ENCODE results near the gene PODXL2.
"Not testable (repeated sequence)": the region's sequence is repeated elsewhere in the genome, so short reads cannot be mapped to it uniquely, and the experiment has no call there.

The PODXL2 gene

DNA sequence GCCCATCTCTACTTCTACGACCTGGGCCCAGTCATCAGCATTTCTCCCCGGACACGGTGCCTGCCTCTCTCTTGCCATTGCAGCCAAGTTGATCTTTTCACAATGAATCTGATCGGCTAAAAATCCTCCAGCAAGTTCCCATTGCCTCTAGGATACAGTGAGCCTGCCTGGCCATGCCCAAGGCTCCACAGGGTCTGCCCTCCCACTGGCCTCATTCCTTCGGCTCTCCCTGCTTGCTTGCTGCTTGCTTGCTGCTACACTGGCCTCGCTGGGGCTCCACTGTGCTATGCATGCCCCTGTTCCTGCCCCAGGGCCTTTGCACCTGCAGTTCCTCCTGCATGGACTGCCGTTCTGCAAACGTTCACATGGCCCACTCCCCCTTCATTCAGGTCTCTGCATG lies 45.8 kb downstream of the PODXL2 start:
- no peak for DNase-seq (ENCODE audit: low read depth, low spot score)

DNA sequence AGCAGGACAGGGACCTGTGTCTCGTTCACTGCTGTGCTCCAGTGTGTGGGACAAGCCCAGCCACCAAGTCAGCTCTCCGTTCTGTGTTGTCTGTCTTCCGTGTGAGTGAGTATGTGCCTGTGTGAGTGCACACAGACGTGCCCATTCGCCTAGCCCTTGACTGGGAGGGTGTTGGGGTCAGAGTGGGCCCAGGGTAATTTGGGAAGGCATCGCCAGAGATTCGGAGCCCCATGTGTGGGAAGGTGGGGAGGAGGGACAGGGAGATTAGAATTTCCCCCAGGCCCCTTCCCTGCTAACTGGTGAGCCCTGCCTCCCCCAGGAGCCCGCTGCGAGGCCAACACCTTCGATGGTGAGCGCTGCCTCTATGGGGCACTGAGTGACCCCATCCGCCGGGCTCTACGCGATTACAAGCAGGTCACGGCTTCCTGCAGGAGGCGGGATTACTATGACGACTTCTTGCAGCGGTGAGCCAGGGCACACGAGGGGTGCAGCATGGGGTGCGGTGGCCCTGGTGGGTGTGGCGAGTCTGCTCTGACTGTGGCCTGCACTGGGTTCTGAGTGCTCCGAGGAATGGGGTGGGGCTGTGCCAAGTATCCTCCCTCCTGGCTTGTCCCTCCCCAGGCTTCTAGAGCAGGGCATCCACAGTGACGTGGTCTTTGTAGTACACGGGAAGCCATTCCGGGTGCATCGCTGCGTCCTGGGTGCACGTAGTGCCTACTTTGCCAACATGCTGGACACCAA lies 46.8 kb downstream of the PODXL2 start:
- DNase-seq (ENCODE audit: low read depth, low spot score): no peak

DNA sequence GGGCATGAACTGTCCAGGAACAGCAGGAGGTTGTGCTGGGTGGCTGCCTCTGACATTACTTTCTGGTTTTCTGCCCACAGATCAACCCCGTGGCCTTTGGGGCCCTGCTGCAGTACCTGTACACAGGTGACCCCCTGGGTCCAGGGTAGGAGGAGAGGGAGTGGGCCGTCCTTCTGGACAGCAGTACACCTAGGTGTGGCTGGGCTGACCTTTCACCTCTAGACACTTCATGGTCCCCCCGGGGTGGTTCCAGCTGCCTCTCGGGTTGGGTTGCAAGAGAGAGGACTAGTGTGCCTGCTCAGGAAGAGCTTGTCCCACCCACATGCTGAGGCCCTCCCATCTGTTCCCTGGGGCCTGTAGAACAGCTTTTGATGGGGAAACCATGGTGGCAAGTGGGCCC lies 47.5 kb downstream of the PODXL2 start:
- DNase-seq (ENCODE audit: low read depth, low spot score): no peak

DNA sequence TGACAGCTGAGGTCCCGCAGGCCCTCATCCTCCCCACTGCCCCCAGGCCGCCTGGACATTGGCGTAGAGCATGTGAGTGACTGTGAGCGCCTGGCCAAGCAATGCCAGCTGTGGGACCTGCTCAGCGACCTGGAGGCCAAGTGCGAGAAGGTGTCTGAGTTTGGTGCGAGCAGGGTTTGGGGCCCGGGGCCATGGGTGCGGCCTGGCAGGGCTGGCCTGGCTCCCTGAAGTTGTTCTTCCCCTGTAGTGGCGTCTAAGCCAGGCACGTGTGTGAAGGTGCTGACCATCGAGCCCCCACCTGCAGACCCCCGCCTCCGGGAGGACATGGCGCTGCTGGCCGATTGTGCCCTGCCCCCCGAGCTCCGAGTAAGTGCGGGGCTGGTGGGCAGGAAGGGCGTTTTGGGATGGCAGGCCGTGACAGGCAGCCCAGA lies 48.0 kb downstream of the PODXL2 start:
- DNase-seq (ENCODE audit: low read depth, low spot score): no peak

DNA sequence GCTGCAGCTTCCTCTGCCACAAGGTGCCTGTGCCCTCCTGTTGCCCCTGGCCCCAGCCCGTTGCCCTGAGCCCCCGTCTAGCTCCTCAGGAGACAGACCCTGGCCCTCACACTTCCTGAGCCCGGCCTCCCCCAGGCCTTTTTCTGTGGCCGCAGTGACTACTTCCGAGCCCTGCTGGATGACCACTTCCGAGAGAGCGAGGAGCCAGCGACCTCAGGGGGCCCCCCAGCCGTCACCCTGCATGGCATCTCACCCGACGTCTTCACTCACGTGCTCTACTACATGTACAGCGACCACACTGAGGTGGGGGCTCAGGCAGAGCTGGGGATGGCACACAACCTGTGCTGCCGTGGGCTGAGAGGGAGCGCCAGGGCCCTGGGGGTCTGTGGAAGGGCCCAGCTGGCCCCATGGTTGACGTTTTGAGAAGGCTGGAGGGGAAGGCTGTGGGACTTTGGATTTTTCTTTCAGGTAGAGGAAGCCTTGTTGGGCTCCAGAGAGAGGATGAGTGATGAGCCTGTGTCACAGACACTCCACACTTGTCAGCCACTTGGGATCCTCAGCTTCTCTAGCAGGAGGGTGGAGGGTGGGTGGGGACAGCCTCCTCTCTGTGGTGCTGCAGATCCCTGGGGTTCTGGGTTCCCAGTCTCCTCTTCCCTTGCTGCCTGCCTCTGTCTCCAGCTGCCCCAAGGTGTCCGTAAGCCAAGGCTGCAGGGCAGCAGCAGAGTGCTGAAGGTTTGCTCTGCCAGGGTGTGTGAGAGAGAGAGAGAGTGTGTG lies 48.7 kb downstream of the PODXL2 start:
- DNase-seq (ENCODE audit: low read depth, low spot score): no peak

DNA sequence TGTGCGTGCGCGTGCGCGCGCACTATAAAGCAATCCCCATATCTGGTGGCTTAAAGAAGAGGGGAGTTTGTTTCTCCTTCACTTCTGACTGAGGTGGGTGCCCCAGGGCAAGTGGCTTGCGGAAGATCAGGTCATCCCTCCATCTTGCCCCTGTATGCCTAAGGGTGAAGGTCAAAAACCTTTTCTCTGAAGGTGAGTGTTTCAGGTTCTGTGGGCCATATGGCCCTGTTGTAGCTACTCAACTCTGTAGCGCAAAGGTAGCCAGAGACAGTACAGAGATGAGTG lies 49.3 kb downstream of the PODXL2 start:
- no peak for DNase-seq (ENCODE audit: low read depth, low spot score)

DNA sequence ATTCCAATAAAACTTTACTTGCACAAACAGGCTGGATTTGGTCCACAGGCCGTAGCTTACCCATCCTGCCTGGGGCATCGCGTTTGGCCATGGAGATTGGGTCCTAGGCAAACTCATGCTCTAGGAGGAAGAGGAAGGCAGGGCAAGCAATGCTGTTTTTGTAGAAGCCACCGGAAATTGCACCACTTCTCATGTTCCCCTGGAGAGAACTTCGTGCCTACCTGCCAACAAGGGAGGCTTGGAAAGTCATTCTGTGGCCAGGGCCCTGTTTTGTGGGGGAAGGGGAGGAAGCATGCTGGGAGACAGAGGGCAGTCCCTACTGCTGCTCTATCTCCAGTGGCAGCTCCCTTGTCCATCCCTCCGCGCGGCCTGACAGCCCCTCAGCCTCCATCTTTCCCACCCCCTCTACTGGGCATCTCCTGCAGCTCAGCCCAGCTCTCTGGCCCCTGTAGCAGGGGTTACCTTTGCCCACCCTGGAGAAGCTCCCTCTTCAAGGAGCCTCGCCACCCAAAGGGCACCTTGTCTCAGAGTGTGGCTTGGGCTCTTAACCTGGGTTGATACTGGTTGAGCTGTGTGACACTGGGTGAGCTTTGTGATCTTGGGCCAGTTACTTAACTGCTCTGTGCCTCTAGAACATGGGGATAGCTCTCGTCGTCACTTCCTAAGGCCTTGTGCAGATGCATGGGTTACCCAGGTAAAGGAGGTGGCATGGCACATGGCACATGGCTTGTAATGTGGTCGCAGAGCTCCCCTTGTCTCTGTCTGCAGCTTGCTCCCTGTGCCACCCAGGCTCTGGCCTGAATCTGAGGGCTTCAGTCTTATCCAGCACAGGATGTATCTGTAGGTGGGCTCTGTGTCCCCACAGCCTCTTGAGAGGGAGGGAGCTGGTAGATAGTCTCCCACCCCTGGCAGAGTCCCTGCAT lies 49.9 kb downstream of the PODXL2 start:
- DNase-seq (ENCODE audit: low read depth, low spot score): no peak

DNA sequence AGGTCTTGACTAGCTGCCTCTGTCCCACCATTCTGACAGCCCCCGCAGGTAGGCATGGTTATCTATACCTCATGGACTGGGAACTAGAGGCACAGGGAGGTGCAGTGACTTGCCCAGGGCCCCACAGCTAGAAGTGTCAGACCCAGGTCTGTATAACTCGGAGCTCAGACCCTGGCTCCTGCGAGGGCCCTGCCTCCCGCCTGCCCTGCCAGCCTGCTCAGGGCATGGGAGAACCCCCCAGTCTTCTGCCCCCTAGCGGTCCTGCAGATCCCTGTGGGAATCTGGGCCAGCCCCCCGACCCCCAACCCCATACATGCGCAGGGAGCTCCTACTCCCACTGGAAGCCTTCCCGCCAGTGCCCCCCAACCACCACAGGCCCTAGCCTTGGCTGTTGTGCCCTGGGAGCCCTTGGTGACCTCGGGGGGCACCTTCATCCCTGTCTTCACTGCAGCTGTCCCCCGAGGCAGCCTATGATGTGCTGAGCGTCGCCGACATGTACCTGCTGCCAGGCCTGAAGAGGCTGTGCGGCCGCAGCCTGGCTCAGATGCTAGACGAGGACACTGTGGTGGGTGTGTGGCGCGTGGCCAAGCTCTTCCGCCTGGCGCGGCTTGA lies 50.7 kb downstream of the PODXL2 start:
- DNase-seq (ENCODE audit: low read depth, low spot score): no peak

DNA sequence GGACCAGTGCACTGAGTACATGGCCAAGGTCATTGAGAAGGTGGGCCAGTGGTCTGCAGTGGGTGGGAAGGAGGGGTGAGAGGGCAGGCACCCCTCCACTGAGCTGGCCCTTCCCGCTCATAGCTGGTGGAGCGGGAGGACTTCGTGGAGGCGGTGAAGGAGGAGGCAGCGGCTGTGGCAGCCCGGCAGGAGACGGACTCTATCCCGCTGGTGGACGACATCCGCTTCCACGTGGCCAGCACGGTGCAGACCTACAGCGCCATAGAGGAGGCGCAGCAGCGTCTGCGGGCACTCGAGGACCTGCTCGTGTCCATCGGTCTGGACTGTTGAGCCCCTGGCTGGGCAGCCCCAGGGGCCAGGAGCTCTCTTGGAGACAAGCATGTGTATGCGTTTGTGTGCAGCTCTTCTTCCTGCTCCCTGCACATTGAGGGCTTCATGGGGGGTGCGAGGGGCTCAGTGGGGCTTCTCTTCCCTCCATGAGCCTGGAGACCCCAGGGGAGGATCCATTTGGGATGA lies 51.2 kb downstream of the PODXL2 start:
- no peak for DNase-seq (ENCODE audit: low read depth, low spot score)

DNA sequence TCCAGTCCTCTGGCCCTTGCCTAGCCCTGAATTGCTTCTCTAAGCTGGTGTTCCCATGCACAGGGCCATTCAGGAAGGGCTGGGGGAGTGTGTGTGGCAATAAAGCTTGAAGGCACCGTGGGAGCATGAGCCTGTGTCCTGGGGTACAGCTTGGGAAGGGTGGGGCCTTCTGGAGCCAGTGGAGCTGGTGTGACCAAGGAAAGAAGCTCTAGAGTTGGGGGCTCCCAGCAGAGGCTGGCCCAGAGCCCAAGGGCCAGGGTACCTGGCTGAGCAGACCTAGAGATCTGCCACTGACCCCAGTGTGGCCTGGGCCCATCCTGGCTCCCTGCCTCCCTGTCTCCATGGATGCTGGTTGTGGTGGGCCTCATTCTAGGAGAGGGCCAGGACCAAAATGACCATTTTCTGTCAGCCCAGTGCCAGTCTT lies 51.8 kb downstream of the PODXL2 start:
- DNase-seq (ENCODE audit: low read depth, low spot score): no peak

DNA sequence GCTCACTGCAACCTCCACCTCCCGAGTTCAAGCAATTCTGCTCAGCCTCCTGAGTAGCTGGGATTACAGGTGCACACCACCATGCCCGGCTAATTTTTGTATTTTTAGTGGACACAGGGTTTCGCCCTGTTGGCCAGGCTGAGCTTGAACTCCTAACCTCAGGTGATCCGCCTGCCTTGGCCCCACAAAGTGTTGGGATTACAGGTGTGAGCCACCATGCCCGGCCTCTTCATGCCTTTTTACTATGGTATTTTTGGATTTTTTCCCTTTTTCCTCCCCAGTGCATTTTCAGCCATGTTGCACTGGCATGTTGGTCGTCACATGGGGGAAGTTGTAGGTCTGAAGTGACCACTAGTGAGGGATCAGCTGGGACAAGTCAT lies 53.2 kb downstream of the PODXL2 start:
- DNase-seq (ENCODE audit: low read depth, low spot score): not testable (repeated sequence)

DNA sequence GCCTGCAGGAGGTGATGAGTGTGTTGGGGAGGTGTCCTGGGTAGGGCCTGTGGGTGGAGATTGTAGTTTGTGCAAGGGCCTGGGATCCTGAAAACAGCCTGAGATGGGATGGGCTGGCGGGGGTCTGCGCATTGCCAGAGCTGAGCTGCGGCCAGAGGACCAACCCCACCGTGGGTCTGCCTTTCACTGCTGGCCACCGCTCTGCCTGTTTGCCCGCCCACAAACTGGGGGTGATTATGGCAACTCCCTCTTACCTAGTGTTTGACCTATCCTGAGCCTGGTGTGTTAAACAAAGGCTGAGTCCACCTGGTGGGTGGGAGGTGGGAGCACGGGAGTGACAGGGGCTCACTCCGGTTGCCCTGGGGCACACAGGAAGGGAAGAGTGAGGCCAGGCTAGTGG lies 53.6 kb downstream of the PODXL2 start:
- no peak for DNase-seq (ENCODE audit: low read depth, low spot score)

DNA sequence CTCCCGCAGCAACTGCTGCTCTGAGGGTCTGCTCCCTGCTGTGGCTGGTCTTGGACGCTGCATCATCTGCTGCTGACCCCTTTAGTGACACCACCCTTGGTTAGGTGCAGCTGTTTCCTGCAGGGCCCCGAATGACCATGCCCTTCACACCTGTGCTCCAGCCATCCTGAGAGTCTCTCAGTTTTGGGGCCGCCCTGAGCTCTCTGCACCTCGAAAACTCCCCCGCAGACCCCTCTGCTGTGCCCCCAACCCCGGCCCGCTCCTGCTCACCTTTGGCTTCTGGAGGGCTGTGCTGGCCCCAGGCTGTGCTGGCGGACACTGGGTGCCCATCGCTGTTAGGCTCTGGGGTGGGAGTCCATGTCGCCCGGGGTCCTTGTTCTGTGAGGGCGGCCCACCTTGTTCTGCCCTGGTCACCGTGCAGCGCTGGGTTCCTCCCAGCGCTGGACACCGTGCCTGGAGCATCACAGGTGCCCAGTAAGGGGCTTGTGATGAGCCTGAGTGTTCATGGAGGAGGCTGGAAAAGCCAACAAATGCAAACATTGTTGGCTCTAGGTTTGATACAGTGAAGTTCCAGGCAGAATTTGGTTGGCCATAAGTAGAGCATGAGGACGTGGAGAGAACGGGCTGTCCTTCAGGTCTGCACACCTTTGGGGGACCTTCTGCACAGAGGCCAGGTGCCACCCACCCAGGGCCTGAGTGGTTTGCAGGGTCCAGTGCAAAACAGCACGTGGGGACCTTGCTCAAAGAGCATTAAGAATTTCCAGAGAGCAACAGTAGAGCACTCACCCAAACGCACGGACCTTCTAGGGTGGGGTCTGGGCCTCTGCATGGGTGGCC lies 56.1 kb downstream of the PODXL2 start:
- no peak for DNase-seq (ENCODE audit: low read depth, low spot score)

DNA sequence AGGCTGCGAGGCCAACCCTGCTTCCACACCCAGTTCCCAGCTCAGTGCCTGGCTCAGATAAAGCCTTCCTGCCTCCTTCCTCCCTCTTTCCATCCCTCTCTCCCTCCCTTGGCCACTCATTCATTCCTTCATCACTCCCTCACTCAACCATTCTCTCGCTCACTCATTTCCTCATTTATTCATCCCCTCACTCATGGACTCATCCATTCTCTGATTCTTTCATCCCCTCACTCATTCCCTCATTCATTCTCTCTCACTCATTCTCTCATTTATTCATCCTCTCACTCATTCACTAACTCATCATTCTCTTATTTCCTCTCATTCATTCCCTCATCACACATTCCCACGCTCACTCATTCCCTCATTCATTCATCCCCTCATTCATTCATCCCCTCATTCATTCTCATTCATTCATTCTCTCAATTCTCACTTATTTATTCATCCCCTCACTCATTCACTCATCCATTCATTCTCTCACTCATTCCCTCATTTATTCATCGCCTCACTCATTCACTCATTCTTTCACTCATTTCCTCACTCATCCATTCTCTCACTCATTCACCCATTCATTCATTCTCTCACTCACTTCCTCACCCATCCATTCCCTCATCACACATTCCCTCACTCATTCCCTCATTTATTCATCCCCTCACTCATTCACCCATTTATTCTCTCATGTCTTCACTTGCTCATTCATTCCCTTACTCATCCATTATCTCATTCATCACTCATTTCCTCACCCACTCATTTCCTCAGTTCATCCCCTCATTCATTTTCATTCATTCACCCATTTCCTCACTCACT lies 56.9 kb downstream of the PODXL2 start:
- no peak for DNase-seq (ENCODE audit: low read depth, low spot score)

DNA sequence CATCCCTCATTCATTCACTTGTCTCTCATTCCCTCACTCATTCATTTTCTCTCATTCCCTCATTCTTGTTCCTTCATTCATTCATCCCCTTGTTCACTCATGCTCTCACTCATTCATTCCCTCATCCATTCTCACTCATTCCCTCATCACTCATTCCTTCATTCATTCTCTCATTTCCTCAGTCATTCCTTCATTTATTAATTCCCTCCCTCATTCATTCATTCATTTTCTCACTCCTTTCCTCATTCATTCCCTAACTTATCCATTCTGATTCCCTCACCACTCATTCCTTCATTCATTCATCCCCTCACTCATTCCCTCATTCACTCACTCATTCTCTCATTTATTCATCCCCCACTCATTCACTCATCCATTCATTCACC lies 57.5 kb downstream of the PODXL2 start:
- no peak for DNase-seq (ENCODE audit: low read depth, low spot score)

DNA sequence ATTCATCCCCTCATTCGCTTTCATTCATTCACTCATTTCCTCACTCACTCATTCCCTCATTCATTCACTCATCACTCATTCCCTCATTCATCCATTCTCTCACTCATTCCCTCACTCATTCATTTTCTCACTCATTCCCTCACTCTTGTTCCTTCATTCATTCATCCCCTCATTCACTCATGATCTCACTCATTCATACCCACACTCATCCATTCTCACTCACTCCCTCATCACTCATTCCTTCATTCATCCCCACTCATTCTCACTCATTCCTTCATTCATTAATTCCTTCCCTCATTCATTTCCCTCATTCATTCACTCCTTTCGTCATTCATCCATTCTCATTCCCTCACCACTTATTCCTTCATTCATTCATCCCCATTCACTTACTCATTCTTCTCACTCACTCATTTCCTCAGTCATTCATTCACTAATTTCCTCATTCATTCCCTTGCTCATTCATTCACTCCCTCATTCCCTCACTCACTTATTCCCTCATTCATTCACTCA lies 58.3 kb downstream of the PODXL2 start:
- DNase-seq (ENCODE audit: low read depth, low spot score): no peak

DNA sequence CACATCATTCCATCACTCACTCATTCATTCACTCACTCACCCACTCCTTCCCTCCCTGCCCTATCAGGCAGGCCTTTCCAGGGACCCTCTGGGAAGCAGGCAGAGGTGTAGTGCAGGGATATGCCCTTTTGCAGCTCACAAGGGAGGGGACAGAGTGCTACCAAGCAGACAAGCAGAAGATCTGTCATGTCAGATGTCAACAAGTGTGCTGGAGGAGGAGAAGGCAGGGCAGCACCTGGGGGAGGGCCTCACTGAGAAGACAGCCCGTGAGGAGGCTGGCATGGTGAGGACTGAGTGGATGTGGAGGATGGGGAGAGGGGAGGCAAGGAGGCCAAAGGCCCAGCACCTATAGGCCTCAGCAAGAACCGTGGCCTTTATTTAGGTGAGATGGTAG lies 59.0 kb downstream of the PODXL2 start:
- no peak for DNase-seq (ENCODE audit: low read depth, low spot score)

DNA sequence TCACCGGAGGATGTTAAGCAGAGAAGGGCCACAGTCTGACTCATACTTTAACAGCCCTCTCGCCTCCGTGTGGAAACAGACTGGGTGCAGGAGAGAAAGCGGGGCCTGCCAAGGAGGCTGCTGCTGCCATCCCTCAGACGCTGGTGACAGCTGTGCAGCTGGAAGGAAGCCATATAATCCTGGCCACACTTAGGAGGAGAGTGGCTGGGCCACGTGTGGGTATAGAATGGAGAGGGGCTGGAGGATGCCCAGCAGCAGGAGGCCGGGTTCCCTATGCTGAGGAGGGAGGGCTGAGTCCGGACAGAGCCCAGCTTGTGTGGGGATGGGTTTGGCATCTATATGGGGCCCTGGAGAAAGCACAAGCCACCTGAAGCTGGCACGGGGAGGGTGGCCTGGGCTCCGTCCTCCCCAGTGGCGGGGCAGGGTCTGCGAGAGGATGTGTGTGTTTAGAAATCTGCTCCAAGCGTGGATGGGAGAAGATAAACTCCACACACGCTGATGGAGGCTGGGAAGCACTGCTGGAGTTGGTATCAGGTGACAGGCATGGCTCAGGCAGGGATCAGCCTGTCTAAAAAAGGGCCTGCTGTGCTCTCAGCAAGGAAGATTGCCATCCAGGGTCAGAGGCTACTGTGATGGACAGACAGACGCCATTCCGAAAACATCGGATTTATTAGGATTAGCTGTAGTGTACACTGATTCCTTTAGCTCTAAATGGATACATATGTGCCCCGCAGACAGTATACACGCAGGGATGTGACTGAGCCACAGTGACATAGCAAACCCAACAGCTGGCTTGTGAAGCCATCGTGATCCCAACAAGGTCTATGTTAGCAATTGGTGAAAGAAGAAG lies 59.7 kb downstream of the PODXL2 start:
- DNase-seq (ENCODE audit: low read depth, low spot score): no peak

Measured in smooth muscle cell of the brain vasculature (primary cell).